Measurements from ENCODE around the gene NQO1. TPM values are rescaled to one million over a fixed set of nuclear protein-coding genes. Genes with fewer than 3 reads are reported as not detected.
"Not testable (repeated sequence)": the region's sequence is repeated elsewhere in the genome, so short reads cannot be mapped to it uniquely, and the experiment has no call there.

Gene NQO1
- total RNA-seq, 1 donor from 2014 or later: 112 TPM

DNA sequence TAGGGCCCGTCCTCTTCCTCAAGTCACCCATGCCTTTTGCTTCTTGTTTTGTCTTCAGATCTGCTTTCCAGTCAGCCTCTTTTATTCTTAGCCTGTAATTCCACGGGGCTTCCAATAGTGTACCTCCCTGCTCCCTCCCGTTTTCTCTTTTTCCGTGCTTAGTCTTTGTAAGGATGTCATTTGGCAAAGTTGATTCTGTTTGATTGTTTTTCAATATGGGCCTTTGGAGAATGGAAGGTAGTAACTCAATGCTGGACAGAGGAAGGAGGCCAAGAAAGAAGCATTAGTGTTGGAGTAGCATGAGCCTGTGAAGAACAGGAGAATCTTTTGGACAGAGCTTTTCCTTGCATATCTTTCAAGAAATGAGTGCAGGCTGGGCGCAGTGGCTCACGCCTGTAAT lies 42.3 kb upstream of the NQO1 start:
- Mint-ChIP-seq H3K36me3 (peaks cover 13% of the 10 kb centered on the region), H3K4me1 (ENCODE audit: unreplicated experiment) (peaks cover 18% of the 10 kb centered on the region), H3K27ac (no peak overlapping the region), H3K4me3 (no peak overlapping the region), H3K27me3 (no peaks in the 10 kb centered on the region), H3K9me3 (no peaks in the 10 kb centered on the region)
- no peak for DNase-seq (ENCODE audit: extremely low spot score, unreplicated experiment)
- no peak for TF ChIP-seq CTCF (conservative IDR thresholded peaks at IDR 0.05)

DNA sequence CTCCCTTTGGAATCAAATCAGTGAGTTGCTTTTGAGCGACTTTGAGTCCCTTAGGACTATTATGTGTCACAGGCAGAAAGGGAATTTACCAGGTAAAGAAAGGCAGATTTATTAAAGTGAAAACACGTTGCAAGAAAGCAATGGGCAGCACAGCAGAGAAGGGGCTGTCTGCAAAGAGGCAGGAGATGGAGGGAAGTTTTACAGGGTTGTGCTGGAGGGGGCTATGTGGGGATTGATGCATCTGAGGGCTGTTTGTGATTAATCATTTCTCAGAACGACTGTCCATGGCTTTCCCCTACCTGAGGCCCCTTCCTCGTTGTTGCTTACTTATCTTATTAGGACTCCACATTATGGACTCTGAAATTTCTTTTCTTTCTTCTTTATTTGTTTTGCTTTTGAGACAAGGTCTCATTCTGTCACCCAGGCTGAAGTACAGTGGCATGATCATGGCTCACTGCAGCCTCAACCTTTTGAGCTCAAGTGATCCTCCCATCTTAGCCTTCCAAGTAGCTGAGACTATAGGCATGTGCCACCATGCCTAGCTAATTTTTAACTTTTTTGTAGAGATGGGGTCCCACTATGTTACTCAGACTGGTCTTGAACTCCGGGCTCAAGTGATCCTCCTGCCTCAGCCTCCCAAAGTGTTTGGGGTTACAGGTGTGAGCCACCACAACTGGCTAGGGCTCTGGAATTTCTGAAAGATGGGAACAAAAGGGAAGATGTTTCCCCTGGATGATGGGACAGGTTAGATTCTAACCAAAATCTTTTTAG lies 41.3 kb upstream of the NQO1 start:
- H3K36me3 Mint-ChIP-seq: peaks cover 13% of the 10 kb centered on the region

GRCh38 chr16:69763599-69763942 lies 37.2 kb upstream of the NQO1 start:
- peaks cover 14% of the 10 kb centered on the region for H3K4me1 Mint-ChIP-seq (ENCODE audit: unreplicated experiment)
- no peaks in the 10 kb centered on the region for H3K27me3 Mint-ChIP-seq
- peaks cover 13% of the 10 kb centered on the region for H3K36me3 Mint-ChIP-seq
- DNase-seq (ENCODE audit: extremely low spot score, unreplicated experiment): no peak
- no peak for TF ChIP-seq CTCF (conservative IDR thresholded peaks at IDR 0.05)
- H3K27ac Mint-ChIP-seq: peak overlapping the region; percentile 88
- H3K9me3 Mint-ChIP-seq: no peaks in the 10 kb centered on the region
- H3K4me3 Mint-ChIP-seq: peak overlapping the region; percentile 87

More for the DNA sequence above, 41.3 kb upstream of the NQO1 start:
- H3K27ac Mint-ChIP-seq: no peak overlapping the region
- H3K4me1 Mint-ChIP-seq (ENCODE audit: unreplicated experiment): peaks cover 20% of the 10 kb centered on the region
- DNase-seq (ENCODE audit: extremely low spot score, unreplicated experiment): no peak
- H3K4me3 Mint-ChIP-seq: no peak overlapping the region
- TF ChIP-seq CTCF (conservative IDR thresholded peaks at IDR 0.05): no peak
- H3K9me3 Mint-ChIP-seq: no peaks in the 10 kb centered on the region
- no peaks in the 10 kb centered on the region for H3K27me3 Mint-ChIP-seq

DNA sequence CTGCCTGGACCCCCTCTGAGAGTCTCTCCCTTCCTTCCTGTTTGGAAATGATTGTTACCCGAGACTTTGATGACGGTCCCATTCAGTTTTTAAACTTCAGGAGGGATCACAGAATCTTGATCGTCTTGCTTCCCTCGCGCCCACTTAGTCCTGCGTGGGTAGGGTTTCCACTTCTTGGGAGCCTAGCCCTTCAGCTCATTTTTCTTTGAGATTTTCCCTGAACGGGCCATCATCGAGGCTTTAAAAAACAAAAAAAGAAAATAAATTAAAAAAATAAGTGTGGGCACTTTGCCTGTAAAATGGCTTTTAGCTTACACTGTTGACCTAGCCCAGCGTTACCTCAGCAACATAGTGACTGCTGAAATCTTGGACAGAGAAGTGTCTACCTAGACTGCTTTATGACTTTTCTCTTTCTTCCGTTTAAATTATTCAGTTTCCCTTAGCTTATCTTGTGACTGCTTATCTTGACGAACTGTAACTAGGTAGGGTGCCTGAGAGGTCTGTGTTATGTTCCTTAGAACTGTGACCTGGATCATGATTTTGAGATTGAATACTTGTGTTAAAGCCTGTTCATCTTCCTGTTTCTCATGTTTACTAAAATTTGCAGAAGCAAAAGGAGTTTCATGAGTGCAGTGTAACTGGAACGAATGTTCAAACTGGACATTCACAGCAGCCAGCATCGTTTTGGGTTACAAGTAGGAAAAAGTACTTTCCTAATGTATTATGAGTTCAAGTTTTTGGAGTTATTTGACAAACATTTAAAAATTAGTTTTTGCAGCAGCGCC lies 36.6 kb upstream of the NQO1 start:
- Mint-ChIP-seq H3K36me3 (peaks cover 13% of the 10 kb centered on the region), H3K4me1 (ENCODE audit: unreplicated experiment) (peaks cover 14% of the 10 kb centered on the region), H3K9me3 (no peaks in the 10 kb centered on the region), H3K4me3 (peak overlapping the region; percentile 87), H3K27me3 (no peaks in the 10 kb centered on the region), H3K27ac (peak overlapping the region; percentile 88)
- TF ChIP-seq CTCF (conservative IDR thresholded peaks at IDR 0.05): no peak
- no peak for DNase-seq (ENCODE audit: extremely low spot score, unreplicated experiment)

GRCh38 chr16:69761983-69762813 lies 35.8 kb upstream of the NQO1 start, which contains the start of gene WWP2:
WWP2 (plus strand) TSS chr16:69762332; CDS start chr16:69787011, 24,679 bp downstream.
- no peak for TF ChIP-seq CTCF (conservative IDR thresholded peaks at IDR 0.05)
- peak within 1 kb of the TSS; percentile 88 for H3K27ac Mint-ChIP-seq
- H3K9me3 Mint-ChIP-seq: no peaks in the 10 kb centered on the region
- no peaks in the 10 kb centered on the region for H3K27me3 Mint-ChIP-seq
- peak; percentile 85 for DNase-seq (ENCODE audit: extremely low spot score, unreplicated experiment)
- H3K4me3 Mint-ChIP-seq: peak within 1 kb of the TSS; percentile 92
- H3K4me1 Mint-ChIP-seq (ENCODE audit: unreplicated experiment): peaks cover 11% of the 10 kb centered on the region
- peaks cover 10% of the 10 kb centered on the region for H3K36me3 Mint-ChIP-seq

DNA sequence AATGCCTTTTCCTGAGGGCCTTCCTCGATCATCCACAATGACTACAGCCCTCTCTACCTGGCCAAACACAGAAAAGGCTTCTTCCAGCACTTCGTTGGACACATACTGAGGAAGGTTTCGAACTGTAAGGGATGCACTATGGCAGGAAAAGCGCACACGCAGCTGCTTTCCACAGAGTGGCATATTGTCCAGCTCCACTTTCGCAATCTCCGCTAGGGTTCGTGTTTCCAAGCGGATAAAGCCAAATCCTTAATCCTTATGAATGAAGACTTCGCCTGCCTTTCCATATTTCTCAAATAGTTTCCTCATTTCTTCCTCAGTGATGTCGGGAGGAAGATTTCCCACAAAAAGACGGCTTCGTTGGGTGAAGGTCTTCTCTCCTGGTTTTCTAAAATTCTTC lies 31.0 kb upstream of the NQO1 start:
- DNase-seq (ENCODE audit: extremely low spot score, unreplicated experiment); H3K9me3 Mint-ChIP-seq; H3K4me1 Mint-ChIP-seq (ENCODE audit: unreplicated experiment); H3K27me3 Mint-ChIP-seq; H3K27ac Mint-ChIP-seq; H3K36me3 Mint-ChIP-seq; H3K4me3 Mint-ChIP-seq: not testable (repeated sequence)
